HG03139 (cell line): ENCODE results near the gene NTM.

Source experiments
- ATAC-seq: cut with Tn5 transposase; IDR thresholded peaks from one replicate; pipeline ENCODE4 v1.9.1; 2021; ENCODE audit not compliant: unreplicated experiment

Gene NTM

DNA sequence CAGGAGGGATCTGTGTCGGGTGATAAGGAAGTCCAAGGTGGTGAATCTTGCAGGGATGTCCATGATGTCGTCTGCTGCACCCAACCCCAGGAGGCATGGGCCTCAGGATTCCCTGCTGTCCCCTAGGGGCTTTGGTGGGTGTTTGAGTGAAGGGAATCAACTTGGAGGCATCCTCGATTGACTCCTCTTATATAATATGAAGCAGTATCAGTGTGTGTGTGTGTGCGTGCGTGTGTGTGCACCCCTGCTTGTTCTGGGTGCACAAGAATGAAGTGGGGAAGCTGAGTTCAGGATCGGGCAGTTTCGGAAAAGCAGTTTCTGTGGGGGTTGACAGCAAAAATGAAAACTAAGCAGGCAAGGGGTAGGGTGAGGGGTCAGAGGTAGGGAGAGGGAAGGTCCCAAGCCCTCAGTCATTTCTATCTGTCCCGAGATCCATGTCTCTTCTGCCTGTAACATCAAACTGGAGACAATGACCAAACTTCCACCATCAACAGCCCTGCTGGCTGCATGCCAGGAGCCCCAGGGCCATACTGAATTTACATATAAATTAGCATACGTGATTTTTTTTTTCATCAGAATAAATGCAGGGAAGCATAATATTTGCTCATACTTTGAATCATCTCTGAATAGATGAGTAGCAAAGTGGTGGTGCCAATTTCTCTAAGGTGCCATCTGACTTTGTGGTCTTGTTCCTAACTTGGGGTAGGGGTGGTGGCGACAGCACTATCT lies 2.0 kb downstream of the NTM start:
- no peak for ATAC-seq

DNA sequence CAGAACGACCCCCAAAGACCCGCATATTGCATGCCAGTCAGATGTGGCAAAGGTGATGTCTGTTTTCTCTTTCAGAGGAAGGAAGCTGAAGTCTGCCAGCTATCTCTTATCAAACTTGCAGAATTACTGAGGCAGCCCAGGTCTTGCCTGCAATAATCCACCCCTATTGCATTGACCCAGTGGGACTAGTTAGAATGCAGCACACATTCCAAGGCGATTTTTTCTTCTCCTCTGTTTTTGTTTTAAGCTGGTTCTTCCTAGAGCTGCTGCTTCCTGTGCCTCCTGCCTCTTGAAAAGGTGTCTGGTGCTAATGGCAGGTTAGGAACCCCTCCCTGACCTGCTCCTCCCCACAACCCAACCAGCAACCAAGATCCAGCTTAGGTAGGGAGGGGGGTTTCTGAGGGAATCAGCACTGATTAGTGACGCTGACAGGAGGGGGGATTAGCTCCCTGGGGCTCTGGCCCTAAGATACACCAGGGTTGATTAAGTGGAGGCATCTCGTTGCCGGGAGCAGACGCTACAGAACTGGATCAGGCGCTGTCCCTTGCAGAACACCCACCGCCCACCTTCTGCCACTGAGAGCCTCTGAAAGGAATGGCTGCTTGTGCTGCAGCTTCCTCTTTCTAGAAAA lies 2.8 kb downstream of the NTM start:
- no peak for ATAC-seq

DNA sequence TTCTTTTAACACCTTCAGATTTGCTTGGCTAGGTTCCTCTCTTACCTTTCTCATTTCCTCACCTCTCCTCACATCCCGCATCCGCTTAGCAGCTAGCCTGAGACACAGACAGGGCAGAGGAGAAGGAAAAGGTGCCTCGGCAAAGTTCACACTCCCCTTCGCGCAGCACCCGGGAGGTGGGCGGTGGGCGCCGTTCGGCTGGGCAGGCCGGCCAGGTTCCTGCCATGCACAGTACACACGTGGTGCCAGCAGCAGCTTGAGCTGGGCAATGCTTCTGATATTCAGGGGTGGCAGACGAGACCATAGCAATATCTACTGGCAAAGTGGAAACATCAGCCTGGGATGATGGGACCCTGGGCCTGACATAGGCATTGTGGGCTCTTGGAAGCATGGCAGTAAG lies 3.3 kb downstream of the NTM start:
- ATAC-seq, result no peak

DNA sequence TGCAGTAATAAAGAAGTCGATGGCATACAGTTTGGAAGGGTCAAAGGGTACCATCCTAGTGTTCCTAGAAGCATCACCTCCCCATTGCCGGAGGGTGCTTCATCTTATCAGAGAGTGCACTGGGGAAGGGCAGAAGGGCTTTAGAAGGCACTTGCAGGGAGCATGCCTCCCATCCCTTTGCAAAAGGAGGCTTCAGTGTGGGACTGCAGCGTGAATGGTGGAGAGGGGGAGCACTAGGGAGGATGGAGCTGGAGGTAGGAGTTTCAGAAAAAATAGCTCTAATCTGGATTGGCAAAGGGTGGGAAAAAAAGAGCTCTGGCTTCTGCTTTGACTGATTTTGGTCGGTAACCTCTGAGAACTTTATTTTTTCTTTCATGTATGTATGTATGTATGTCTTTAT lies 5.0 kb downstream of the NTM start:
- ATAC-seq, result no peak

DNA sequence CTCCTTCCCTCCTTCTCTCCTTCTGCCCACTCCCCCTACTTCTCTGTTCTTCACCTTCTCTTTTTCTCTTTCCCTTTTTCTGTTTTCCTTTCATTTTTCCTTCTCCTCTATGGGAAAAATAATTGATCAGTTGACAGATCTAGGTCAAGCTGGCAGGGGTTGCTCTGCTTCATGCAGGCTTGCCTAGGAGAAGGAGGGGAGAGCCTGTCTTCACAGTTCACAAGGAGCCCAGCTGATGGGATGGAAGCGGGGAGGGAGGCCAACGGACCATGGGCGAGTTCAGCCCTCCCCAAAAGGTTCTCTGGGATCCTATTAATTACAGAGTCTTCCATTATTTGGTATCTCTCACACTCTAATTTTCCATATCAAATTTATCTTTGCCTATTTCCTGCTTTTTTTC lies 5.5 kb downstream of the NTM start:
- ATAC-seq, result no peak

DNA sequence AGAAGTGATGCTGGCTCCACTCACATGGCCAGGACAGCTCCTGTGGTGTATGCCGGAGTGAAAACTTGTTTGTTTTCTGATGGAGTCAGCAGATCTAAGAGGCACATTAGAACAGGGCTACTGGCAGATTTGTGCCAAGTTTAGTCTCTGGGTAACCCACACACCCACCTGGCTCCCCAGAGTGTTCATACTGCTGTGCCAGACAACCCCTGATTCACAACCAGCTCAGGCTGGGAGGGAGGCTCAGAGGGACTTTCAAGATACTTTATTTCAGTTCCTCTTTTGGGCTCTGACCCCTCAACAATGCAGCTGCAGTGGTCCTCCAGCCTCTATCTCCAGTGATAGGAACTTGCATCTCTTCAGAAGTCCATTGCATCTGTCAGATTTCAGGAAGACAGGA lies 8.5 kb downstream of the NTM start:
- ATAC-seq, result peak; percentile 73

DNA sequence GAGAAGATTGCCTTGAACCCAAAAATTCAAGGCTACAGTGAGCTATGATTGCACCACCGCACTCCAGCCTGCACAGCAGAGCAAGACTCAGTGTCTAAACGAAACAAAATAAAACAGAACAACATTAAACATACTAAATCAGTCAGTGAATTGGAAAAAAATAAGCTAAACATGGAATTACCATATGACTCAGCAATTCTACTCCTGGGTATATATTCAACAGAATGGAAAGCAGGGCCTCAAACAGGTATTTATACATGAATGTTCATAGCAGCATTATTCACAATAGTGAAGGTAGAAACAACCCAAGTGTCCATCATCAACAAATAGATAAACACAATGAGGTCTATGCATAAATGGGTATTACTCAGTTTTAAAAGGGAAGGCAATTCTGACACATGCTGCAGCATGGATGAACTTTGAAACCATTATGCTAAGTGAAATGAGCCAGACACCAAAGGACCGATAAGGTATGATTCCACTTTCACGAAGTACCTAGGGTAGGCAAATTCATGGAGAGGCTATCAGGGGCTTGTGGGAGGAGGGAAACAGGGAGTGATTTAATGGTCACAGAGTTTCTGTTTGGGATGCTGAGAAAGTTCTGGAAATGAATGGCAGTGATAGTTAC lies 15.5 kb downstream of the NTM start:
- no peak for ATAC-seq

DNA sequence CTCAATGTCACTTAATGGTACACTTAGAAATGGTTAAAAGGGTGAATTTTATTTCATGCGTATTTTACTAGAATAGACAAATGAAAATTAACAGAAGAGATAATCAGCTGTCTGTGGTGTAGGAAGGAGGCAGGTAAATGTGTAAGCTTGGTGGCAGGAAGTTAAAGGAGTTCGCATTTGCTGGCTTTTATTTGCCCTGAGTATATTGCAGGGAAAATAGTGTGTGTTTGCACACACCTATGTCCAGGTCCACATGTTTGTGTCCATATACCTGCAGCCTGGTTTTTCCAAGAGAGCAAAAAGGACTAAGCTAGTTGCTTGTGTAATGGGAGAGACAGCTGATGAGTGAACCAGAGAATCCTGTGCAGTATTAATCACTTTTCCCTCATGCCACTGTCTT lies 16.0 kb downstream of the NTM start:
- no peak for ATAC-seq

DNA sequence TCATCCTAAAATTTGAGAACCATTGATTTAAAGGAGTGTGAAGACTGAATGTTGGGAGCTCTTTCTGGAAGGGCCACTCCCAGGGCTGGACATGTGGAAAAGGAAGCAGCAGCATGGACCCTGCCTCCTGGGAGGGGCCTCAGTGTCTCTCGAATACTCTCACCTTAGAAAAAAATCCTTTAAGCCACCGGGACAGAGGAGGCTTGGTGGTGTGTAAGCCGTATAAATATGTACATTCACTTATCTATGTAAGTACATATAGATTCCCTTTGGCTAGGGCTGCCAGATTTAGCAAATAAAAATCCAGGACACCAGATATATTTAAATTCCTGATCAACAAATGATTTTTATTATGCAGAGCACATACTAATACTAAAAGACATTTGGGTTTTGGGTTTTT lies 17.6 kb downstream of the NTM start:
- no peak for ATAC-seq

DNA sequence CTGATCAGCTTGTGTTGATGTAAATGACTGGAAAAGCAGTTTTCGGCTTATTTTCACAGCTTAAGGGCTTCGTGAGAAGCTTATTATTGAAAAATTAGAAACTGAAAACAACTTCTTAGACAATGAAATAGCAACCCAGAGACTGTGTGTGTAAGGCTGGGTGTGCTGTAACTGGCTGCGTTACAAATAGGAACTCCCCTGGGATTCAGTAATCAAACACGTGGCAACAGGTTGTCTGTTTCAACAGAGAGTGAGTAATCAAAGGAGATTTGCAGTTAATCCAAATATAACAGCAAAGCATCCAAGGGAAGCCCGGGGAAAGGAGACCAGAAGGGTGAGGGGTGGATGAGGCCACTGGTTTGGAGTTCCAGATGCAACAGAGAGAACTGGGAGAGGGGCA lies 19.2 kb downstream of the NTM start:
- ATAC-seq, result no peak

DNA sequence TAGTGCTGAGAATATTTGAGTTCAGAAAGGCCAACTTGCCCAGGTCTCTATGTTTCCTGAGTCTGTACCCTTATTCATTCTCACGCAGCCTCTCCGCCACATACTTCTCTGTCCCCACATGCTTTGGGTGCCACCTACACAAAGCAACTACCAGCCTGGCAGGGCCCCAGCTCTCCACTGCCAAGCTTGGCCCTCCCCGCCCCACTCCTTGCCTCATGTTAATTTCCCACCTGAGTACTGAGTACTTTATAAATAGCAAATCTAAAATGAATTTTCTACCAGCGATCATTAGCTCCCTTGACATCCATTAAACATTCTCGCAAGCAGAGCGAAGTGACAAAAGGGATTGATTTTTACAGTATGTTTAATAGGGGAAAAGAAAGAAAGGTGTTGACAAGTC lies 20.8 kb downstream of the NTM start:
- ATAC-seq, result no peak

DNA sequence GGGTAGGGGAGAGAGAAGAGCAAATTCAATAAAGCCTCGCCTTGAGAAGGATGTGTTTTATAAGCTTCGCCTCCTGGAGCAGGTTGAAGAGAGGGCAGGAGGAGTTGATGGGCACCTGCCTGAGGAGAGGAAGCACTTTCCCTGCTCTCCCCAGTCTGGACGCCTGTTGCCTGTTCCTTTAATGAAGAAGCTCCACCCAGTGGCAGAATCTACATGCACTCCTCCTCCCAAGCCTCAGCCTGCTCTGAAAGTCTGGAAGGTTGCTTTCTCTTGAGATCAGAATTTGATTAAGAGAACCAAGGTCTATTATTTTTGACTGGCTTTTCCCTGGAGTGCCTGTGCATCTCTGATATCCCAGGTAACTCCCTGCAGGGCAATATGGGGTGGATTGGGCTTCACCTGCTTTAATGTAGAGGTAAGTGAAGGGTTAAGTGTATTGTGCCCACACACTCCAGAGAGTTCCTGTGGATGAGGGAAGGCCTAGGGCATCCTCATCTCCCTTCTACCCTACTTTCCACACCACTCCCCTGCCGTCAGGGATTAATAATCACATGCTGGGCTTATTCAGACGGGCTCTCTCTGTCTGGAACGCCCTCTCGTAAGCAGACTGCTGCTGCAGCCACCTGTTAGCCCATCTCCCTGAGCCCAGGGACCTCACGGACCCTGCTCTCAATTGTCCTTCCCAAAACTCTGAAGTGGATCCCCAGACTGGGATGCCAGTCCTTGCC lies 22.3 kb downstream of the NTM start:
- ATAC-seq, result no peak

DNA sequence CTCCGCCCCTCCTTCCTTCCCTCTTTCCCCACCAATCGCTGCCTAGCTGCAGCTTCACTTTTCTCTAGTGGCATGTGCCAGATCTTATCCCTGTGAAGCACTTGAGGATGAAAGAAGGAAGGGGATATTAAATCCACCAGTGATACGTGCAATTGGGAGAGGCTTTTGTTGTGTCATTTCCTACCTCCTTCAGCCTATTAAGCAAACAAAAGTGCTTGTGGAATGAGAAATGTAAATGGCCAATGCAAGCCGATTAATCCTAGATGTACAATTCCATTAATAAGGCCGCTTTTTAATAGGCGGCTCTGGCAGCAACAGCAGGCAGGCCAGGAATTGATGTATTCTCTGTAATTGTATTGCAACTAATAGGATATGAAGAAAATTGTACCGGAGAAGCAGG lies 23.3 kb downstream of the NTM start:
- no peak for ATAC-seq

DNA sequence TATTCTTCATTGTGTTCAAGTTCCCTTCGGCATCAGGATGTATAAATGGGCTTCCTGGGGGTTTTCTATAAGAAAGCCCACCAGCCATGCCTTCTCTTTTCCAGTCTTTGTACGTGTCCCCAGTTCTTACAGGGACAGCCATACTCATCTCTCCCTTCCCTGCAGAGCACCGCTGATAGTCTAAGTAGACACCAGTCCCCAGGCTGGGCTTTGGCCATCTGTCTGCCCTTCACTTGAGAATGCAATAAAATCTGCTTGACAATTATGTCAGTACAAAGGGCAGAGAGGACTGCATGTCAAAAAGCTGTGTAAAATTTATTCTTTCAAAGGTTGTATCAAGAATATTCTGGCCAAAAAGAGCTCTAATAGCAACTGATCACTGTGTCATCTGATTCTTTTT lies 27.3 kb downstream of the NTM start:
- ATAC-seq, result no peak

DNA sequence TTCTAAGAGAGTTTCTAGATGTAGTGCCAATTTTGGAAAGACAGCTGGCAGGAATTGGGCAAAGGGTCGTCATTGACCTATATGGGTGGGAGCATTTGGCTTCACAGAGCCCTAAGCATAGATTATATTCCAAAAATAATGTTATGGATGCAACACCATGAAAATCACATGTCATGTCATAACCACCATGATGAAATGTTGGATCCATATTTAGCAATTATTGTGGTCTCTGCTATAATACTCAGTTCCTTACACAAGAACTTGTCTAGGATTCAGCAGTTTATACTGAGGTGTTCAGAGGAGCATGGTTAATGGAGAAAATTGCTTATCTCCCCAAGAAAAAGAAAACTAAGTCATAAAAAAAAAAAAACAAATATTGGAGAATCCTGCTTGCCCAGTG lies 31.6 kb downstream of the NTM start:
- no peak for ATAC-seq

DNA sequence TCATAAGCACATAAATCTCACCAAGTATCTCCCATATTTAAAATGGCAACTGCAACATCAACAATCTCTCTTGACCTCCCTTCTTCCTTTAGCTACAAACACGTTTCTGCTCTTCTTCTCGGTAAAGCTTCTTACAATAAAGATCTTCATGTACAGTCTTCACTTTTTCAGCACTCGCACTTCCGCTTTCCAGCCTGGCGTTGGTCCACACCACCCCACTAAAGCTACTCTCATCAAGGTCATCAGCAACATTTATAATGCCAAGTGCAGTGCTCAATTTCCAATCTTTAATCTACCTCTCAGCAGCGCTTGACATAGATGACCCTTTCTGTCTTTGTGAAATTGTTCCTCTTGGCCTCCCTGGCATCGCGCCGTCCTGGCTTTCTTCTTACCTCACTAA lies 33.6 kb downstream of the NTM start:
- no peak for ATAC-seq

DNA sequence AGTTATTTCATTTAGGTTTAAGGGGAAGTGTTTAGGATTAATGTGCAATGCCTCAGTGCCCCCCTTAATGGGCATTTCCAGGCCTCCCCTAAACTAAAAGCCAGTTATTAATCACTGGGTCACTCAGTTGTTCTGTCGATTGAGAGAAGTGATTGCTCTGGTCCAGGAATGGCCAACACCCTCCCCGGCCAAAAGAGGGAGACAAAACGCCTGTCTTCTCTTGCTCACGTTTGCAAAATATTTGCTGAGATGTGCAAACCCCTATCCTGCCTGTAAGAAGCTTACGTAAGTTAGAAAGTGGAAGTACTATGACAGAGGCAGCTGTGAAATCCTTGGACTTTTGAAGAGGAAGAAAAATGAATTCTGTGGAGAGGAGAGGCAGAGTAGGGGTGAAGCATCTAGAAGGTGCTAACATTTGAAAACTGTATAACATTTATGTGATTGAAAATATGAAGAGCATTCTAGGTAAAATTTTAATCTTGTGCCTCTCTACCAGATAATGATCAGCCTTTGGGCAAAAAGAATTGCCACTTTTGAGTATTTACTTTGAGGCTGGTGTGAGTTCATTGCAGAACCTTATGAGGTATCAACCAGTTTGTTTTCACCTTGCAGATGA lies 37.7 kb downstream of the NTM start:
- no peak for ATAC-seq

DNA sequence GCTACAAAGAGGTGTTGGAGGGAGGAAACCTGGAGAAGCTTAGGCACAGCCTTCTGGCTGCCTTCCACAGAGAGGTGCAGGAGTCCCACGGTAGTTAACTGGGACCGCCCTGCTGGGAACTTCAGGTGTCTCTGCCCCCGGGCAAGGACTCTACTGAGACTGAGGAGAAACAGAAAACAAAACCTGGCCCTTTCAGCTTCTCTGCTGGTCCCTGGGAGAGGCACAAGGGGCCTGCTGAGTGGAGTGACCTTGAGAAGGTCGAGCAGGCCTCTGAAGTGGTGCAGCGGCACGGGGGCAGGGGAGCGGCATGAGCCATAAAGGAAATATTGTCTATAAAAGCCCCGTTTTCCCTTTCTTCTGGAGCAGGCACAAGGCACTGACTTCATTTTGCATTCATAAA lies 38.9 kb downstream of the NTM start:
- no peak for ATAC-seq

DNA sequence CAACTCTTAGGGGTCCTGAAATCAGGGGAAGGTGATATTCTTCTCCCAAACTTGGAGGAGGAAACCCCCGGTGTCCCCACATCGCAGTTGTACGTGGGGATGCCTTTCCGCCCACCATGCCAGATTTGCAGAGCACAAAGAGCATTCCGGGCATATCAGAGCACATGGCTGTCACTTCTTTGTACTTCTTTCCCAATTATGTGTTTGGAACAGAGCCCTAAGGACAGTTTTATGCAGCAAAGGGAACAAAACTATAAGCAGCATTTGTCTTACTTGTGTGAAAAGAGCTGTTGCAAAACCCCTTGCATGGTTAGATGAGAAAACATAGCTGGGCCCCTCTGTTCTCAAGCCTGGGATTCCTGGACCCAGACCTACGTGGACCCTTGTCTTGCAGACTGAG lies 41.2 kb downstream of the NTM start:
- no peak for ATAC-seq

DNA sequence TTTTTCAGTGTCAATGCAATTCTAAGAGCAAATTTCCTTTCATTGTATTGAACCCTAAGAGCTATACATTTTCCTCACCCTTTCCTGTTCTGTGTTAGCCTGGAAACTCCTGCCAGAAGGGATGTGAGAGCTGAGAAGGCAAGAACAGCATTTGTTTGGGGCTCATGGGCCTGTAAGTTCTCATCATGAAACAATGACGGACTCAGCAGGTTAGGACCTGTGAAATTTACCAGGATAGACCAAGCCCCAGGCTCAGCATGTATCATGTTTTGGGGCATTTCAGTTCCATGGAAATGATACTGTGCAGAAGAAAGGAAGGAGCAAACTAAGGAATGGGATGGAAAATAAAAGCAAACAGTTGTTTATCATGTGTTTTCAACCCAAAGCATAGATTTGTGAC lies 41.6 kb downstream of the NTM start:
- ATAC-seq, result no peak

DNA sequence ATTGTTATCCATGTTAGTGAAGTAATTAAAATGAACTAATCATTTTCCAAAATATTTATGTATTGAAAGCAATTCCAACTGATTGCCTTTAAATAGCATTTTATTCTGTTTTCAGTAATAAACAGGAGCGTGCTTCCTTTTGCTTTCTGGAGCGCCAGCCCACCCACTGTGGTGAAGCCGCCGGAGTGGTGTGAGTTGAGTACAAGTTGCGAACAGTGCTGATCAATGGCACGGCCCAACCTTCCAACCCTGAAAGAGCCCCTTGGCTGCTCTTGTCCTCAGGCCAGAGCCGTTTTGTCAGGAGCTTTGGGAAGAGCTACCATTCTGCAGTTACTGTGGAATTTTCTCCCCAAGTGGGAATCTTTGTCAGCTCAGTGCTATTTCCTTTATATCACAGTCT lies 42.8 kb downstream of the NTM start:
- ATAC-seq, result no peak

DNA sequence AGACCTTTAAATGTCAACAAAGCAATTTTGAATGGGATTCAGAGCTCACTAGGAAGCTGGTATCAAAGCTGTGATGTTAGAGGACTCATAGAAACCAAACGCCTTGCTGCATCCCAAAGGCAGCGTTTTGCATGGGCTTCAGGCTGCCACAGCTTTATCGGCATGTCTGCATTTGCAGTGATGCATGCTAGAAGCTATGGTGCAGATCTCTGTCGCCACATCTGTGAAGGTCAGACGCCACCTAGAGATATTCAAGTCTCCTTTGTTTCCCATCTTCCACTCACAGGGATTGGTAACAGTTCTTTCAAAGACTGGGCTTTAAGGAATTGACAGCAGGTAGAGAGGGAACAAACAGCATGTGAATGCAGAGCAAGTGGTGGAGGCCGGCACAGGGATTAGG lies 47.8 kb downstream of the NTM start:
- no peak for ATAC-seq
